ENCODE measurements around the gene TBCCD1. TPM values are rescaled to one million over a fixed set of nuclear protein-coding genes. Genes with fewer than 3 reads are reported as not detected.

The TBCCD1 gene
- total and polyA plus RNA-seq, 2 donors (not counting 1 experiment from before 2014, with no cell fraction given): 13.7 to 16.8 TPM

GRCh38 chr3:186515125-186515524 is 52.0 kb downstream of the TBCCD1 start:
- no peak overlapping the region for H2AFZ ChIP-seq (ENCODE audit: low read length)
- H3K9ac ChIP-seq (ENCODE audit: insufficient read depth, low read length): no peak overlapping the region
- no peak for DNase-seq (ENCODE audit: low read depth in 2 of 2)
- no peaks in the 10 kb centered on the region for H4K20me1 ChIP-seq (ENCODE audit: control insufficient read depth, extremely low read depth, insufficient read depth, low read length)
- H3K9me3 ChIP-seq (ENCODE audit: control insufficient read depth, insufficient read depth, low read depth, low read length): no peaks in the 10 kb centered on the region
- no peaks in the 10 kb centered on the region for H3K79me2 ChIP-seq (ENCODE audit: control insufficient read depth, insufficient read depth, low read length)
- TF ChIP-seq CTCF (conservative IDR thresholded peaks at IDR 0.05 in 1 of 2, IDR thresholded peaks at IDR 0.05 in 1 of 2; ENCODE audit: low read depth in 1 of 2, low read length in 2 of 2): no peak
- H3K27ac ChIP-seq (ENCODE audit: insufficient read depth, low read length): no peak overlapping the region
- H3K27me3 ChIP-seq (ENCODE audit: control insufficient read depth, insufficient read depth, low read length): peaks cover 3% of the 10 kb centered on the region
- no peaks in the 10 kb centered on the region for H3K36me3 ChIP-seq (ENCODE audit: control insufficient read depth, insufficient read depth, low read length)
- no peaks in the 10 kb centered on the region for H3K4me1 ChIP-seq (ENCODE audit: control insufficient read depth, extremely low read depth, insufficient read depth, low read length)
- no peak overlapping the region for H3K4me2 ChIP-seq (ENCODE audit: extremely low read depth, insufficient read depth, low read length)
- H3K4me3 ChIP-seq (replicated peaks in 1 of 4; ENCODE audit: control extremely low read depth in 1 of 4, insufficient read depth in 1 of 4, low read depth in 3 of 4, low read length in 4 of 4): no peak overlapping the region

GRCh38 chr3:186514296-186515002 is 52.7 kb downstream of the TBCCD1 start:
- H3K4me3 ChIP-seq (replicated peaks in 1 of 4; ENCODE audit: control extremely low read depth in 1 of 4, insufficient read depth in 1 of 4, low read depth in 3 of 4, low read length in 4 of 4): no peak overlapping the region
- no peak overlapping the region for H2AFZ ChIP-seq (ENCODE audit: low read length)
- no peak overlapping the region for H3K27ac ChIP-seq (ENCODE audit: insufficient read depth, low read length)
- DNase-seq (ENCODE audit: low read depth in 2 of 2): no peak
- H3K27me3 ChIP-seq (ENCODE audit: control insufficient read depth, insufficient read depth, low read length): peaks cover 3% of the 10 kb centered on the region
- TF ChIP-seq EZH2 (IDR thresholded peaks at IDR 0.05; ENCODE audit: low read length, missing control alignments): no peak
- TF ChIP-seq CTCF (conservative IDR thresholded peaks at IDR 0.05 in 1 of 2, IDR thresholded peaks at IDR 0.05 in 1 of 2; ENCODE audit: low read depth in 1 of 2, low read length in 2 of 2): peak in 1 of 2 donors; percentile 44
- H3K4me2 ChIP-seq (ENCODE audit: extremely low read depth, insufficient read depth, low read length): no peak overlapping the region
- no peaks in the 10 kb centered on the region for H4K20me1 ChIP-seq (ENCODE audit: control insufficient read depth, extremely low read depth, insufficient read depth, low read length)
- no peaks in the 10 kb centered on the region for H3K36me3 ChIP-seq (ENCODE audit: control insufficient read depth, insufficient read depth, low read length)
- no peaks in the 10 kb centered on the region for H3K9me3 ChIP-seq (ENCODE audit: control insufficient read depth, insufficient read depth, low read depth, low read length)
- no peaks in the 10 kb centered on the region for H3K4me1 ChIP-seq (ENCODE audit: control insufficient read depth, extremely low read depth, insufficient read depth, low read length)
- H3K9ac ChIP-seq (ENCODE audit: insufficient read depth, low read length): no peak overlapping the region
- H3K79me2 ChIP-seq (ENCODE audit: control insufficient read depth, insufficient read depth, low read length): no peaks in the 10 kb centered on the region

GRCh38 chr3:186513386-186513785 is 53.8 kb downstream of the TBCCD1 start:
- Histone ChIP-seq H3K27ac (ENCODE audit: insufficient read depth, low read length) (no peak overlapping the region), H3K27me3 (ENCODE audit: control insufficient read depth, insufficient read depth, low read length) (peaks cover 3% of the 10 kb centered on the region), H2AFZ (ENCODE audit: low read length) (no peak overlapping the region), H3K4me1 (ENCODE audit: control insufficient read depth, extremely low read depth, insufficient read depth, low read length) (no peaks in the 10 kb centered on the region), H3K36me3 (ENCODE audit: control insufficient read depth, insufficient read depth, low read length) (no peaks in the 10 kb centered on the region), H3K9ac (ENCODE audit: insufficient read depth, low read length) (no peak overlapping the region), H3K4me2 (ENCODE audit: extremely low read depth, insufficient read depth, low read length) (no peak overlapping the region), H3K4me3 (replicated peaks in 1 of 4; ENCODE audit: control extremely low read depth in 1 of 4, insufficient read depth in 1 of 4, low read depth in 3 of 4, low read length in 4 of 4) (no peak overlapping the region), H3K79me2 (ENCODE audit: control insufficient read depth, insufficient read depth, low read length) (no peaks in the 10 kb centered on the region), H4K20me1 (ENCODE audit: control insufficient read depth, extremely low read depth, insufficient read depth, low read length) (no peaks in the 10 kb centered on the region), H3K9me3 (ENCODE audit: control insufficient read depth, insufficient read depth, low read depth, low read length) (no peaks in the 10 kb centered on the region)
- TF ChIP-seq CTCF (conservative IDR thresholded peaks at IDR 0.05 in 1 of 2, IDR thresholded peaks at IDR 0.05 in 1 of 2; ENCODE audit: low read depth in 1 of 2, low read length in 2 of 2) (no peak), EZH2 (IDR thresholded peaks at IDR 0.05; ENCODE audit: low read length, missing control alignments) (no peak)
- DNase-seq (ENCODE audit: low read depth in 2 of 2): no peak
